GM23248 (cell line): Measurements from ENCODE around the gene ZFPM1. TPM values are rescaled to one million over a fixed set of nuclear protein-coding genes. Genes with fewer than 3 reads are reported as not detected.

ENCODE experiments used
- DNase-seq: peaks from one replicate; pipeline ENCODE4 v3.0.0-alpha.2; 2015
- H2AFZ ChIP-seq: fragments of 200-600 bp; sonication (generic); 2 replicates; pipeline ENCODE4 v1.6.1; 2016; ENCODE audit warnings: antibody characterized with exemption
- H3F3A ChIP-seq: fragments of 200-600 bp; sonication (generic); 2 replicates; pipeline ENCODE4 v1.6.1; 2016; ENCODE audit warnings: mild to moderate bottlenecking, antibody characterized with exemption, mixed run types; ENCODE audit not compliant: insufficient read depth
- H3K27ac ChIP-seq: fragments of 200-600 bp; sonication (generic); 2 replicates; pipeline ENCODE4 v1.5.1; 2016; ENCODE audit warnings: mild to moderate bottlenecking
- H3K27me3 ChIP-seq: fragments of 200-600 bp; sonication (generic); replicated peaks from 2 replicates; pipeline ENCODE4 v1.6.1; 2016; ENCODE audit warnings: mild to moderate bottlenecking; ENCODE audit not compliant: insufficient read depth
- H3K36me3 ChIP-seq: fragments of 200-600 bp; sonication (generic); 2 replicates; pipeline ENCODE4 v1.6.1; 2016; ENCODE audit warnings: low read depth, mild to moderate bottlenecking
- H3K4me1 ChIP-seq: fragments of 200-600 bp; sonication (generic); 2 replicates; pipeline ENCODE4 v1.6.1; 2016; ENCODE audit warnings: mild to moderate bottlenecking; ENCODE audit not compliant: insufficient read depth
- H3K4me2 ChIP-seq: fragments of 200-600 bp; sonication (generic); one replicate; pipeline ENCODE4 v1.6.1; 2016; ENCODE audit warnings: mild to moderate bottlenecking; ENCODE audit not compliant: unreplicated experiment
- H3K4me3 ChIP-seq: fragments of 200-600 bp; sonication (generic); 2 replicates; pipeline ENCODE4 v1.5.1; 2016; ENCODE audit warnings: mild to moderate bottlenecking
- H3K79me2 ChIP-seq: fragments of 200-600 bp; sonication (generic); 2 replicates; pipeline ENCODE4 v1.6.1; 2016; ENCODE audit warnings: mild to moderate bottlenecking; ENCODE audit not compliant: insufficient read depth
- H3K9ac ChIP-seq: fragments of 200-600 bp; sonication (generic); 2 replicates; pipeline ENCODE4 v1.6.1; 2016; ENCODE audit warnings: mild to moderate bottlenecking
- H3K9me2 ChIP-seq: fragments of 200-600 bp; sonication (generic); 2 replicates; pipeline ENCODE4 v1.6.1; 2016; ENCODE audit warnings: mixed run types, mild to moderate bottlenecking, moderate library complexity; ENCODE audit not compliant: insufficient read depth
- H3K9me3 ChIP-seq: fragments of 200-600 bp; sonication (generic); one replicate; pipeline ENCODE4 v1.6.1; 2017; ENCODE audit warnings: low read depth
- H4K20me1 ChIP-seq: fragments of 200-600 bp; sonication (generic); 2 replicates; pipeline ENCODE4 v1.6.0; 2016; ENCODE audit not compliant: insufficient read depth
- EZH2 ChIP-seq: fragments of 200-600 bp; sonication (generic); IDR thresholded peaks from 2 replicates; pipeline ENCODE4 v1.6.1; 2018; ENCODE audit warnings: antibody characterized with exemption, mild to moderate bottlenecking; ENCODE audit not compliant: insufficient read depth, poor library complexity, severe bottlenecking
- EZH2phosphoT487 ChIP-seq: fragments of 200-600 bp; sonication (generic); IDR thresholded peaks from 2 replicates; pipeline ENCODE4 v1.6.1; 2018; ENCODE audit warnings: antibody characterized with exemption, moderate library complexity, mild to moderate bottlenecking, low read depth; ENCODE audit not compliant: insufficient read depth
- WGBS, 2 experiments: methylation state at CpG; one replicate each; pipeline ENCODE4 v1.1.6; 2015 to 2017; ENCODE audit warnings: low lambda C conversion rate in 2 of 2, low coverage in 1 of 2; ENCODE audit errors: missing lambda C conversion rate in 2 of 2; 5-methylcytosine and 5-hydroxymethylcytosine counted together
- in situ Hi-C: fragments of 300-500 bp; cut with MboI; formaldehyde crosslinking; loops from 2 replicates; pipeline ENCODE4 v1.15.0; 2020
- polyA plus RNA-seq: library from polyadenylated mRNA; unstranded; fragments of >200 nt; fragmentation: Nextera tagmentation; extraction: Ambion mirVana; gene quantifications from 2 replicates; pipeline ENCODE4 v1.2.1, GENCODE V29; 2016
- total RNA-seq: library from RNA; depleted of rRNA; stranded (reverse); fragments of >200 nt; shearing (Covaris generic); gene quantifications from 2 replicates; pipeline ENCODE4 v1.2.3, GENCODE V29; 2014

ZFPM1 gene
- total and polyA plus RNA-seq, 2 experiments from 2014 or later, result 0.06 to 2.4 TPM

DNA sequence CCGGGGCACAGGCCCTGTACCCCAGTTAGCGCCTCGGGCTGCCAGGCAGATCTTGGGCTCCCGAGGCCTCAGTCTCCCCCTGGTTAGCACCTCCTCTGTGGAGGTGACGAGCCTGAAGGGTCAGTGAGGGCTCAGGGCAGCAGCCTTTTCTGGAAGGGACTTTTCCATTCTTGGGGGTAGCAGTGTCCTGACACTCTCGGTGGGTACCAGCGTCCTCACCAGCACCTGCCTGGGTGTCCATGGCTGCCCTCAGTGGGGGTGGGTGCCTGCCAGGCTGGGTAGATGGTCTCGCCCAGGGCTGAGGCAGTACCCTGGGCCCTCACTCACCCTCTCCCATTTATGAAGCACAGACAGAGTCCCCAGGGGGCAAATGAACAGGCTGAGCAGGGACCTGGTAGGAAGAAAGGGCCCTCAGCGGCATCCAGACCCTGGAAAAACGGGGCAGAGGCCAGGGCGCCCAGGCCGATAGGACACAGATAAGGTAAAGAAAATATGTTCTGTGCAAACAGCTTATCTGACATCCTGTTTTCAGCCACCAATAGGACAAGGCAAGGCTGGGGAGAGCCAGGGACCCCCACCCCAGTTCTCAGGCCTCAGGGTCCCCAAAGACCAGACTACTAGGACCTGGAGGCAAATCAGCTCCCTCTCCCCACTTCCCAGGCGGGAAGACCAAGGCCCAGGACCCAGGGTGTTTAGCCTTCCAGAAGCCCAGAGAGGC lies 50.9 kb downstream of the ZFPM1 start:
- Histone ChIP-seq H3K4me2 (no peak overlapping the region), H3K4me1 (no peaks in the 10 kb centered on the region), H3K27ac (no peak overlapping the region), H3K79me2 (no peaks in the 10 kb centered on the region), H2AFZ (no peak overlapping the region), H3F3A (no peaks in the 10 kb centered on the region), H3K9me2 (no peaks in the 10 kb centered on the region), H3K36me3 (no peaks in the 10 kb centered on the region), H3K9me3 (no peaks in the 10 kb centered on the region), H3K27me3 (no peaks in the 10 kb centered on the region), H3K9ac (no peak overlapping the region), H4K20me1 (no peaks in the 10 kb centered on the region), H3K4me3 (no peak overlapping the region)
- DNase-seq, result no peak
- WGBS, 2 experiments, result 96 to 97% methylated on average over 12 to 13 of the region's 13 CpGs
- TF ChIP-seq EZH2phosphoT487 (no peak), EZH2 (no peak)
- in situ Hi-C loops, result no loop called here

DNA sequence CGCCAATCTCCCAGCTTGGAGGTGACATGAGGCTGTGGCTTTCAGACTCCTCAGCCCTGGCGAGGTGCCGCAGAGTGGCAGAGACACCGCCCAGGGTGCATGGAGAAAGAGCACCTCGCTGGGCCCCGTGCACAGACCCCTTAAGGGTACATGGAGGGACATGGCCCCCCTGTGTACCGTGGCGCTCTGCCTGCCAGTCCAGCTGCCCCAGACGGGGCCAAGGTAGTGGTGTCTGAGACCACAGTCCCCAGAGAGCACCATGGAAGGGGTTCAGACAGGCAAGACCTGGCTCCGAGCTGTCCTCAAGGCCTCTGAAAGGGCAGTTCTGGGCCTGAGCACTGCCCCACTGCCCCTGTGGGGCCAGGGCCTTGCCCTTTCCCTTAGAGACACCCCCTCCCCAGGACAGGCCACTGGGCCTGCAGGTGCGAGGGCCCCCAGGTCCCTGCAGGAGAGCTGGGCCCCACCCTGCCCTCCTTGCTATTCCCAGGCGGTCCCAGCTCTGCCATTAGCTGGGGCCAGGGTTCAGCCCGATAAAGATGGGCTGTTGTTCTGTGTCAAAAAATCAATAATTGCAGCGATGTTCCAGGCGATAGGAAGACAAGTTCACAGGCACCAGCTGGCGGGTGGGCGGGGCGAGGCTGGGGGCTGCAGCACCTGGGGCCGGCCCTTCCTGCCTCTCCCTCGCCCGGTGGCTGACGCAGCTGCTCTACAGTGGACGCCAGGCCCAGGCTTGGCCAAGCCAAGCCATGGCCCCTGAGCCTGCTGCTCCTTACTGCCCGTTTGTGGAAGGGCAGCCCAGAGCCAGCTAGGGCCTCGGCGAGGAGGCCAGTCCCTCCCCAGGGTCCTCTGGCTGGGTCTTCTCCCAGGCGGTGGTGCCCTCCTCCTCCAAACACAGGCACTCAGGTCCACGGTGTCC lies 51.7 kb downstream of the ZFPM1 start:
- Histone ChIP-seq H3K4me1 (no peaks in the 10 kb centered on the region), H2AFZ (no peak overlapping the region), H3K9me2 (no peaks in the 10 kb centered on the region), H3K27me3 (no peaks in the 10 kb centered on the region), H3K4me3 (no peak overlapping the region), H3F3A (no peaks in the 10 kb centered on the region), H3K27ac (no peak overlapping the region), H3K9ac (no peak overlapping the region), H3K79me2 (no peaks in the 10 kb centered on the region), H3K4me2 (no peak overlapping the region), H3K9me3 (no peaks in the 10 kb centered on the region), H4K20me1 (no peaks in the 10 kb centered on the region), H3K36me3 (no peaks in the 10 kb centered on the region)
- 78 to 87% methylated on average over 23 to 25 of the region's 28 CpGs for WGBS, 2 experiments
- in situ Hi-C loops, result no loop called here
- TF ChIP-seq EZH2 (no peak), EZH2phosphoT487 (no peak)
- DNase-seq, result no peak

DNA sequence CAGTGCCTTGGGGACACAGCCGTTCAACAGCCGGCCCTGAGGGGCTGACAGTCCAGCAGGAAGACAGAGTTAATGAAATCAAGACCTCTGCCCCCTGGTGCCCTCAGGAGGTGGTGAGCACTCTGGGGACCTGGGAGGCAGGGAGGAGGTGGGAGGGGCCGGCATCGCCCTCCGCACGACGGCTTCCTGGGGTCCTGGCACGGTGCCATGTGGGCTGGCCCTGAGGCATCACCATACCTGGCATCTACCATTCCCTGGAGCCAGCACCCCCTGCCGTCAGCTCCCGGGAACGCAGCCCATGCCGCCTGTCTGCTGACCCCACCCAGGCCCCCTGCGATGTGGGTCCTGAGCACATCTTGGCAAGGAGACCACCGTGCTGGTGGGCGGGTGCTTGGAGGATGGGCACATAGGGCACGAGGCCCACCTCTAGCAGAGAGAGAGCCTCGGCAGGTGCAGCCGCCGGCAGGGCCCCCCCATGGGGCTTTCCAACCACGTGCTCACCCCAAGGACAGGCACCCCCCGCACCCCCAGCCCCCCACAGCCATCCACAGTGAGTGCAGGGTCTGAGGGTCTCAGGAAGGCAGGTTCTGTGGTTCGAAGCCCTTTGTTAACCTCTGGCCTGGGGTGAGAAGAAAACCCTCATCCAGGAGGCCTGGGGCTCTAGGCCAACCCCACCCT lies 52.5 kb downstream of the ZFPM1 start:
- no peaks in the 10 kb centered on the region for H3K27me3 ChIP-seq
- no peaks in the 10 kb centered on the region for H4K20me1 ChIP-seq
- H3K4me2 ChIP-seq, result no peak overlapping the region
- H3K79me2 ChIP-seq, result no peaks in the 10 kb centered on the region
- in situ Hi-C loops, result no loop called here
- H3K9me2 ChIP-seq, result no peaks in the 10 kb centered on the region
- TF ChIP-seq EZH2phosphoT487, result no peak
- TF ChIP-seq EZH2, result no peak
- H3K9me3 ChIP-seq, result no peaks in the 10 kb centered on the region
- no peak overlapping the region for H3K9ac ChIP-seq
- H3K4me1 ChIP-seq, result no peaks in the 10 kb centered on the region
- DNase-seq, result peak; percentile 47
- H3K27ac ChIP-seq, result no peak overlapping the region
- no peaks in the 10 kb centered on the region for H3K36me3 ChIP-seq
- H2AFZ ChIP-seq, result no peak overlapping the region
- H3K4me3 ChIP-seq, result no peak overlapping the region
- WGBS, 2 experiments, result 36 to 45% methylated on average over 18 to 20 of the region's 22 CpGs
- H3F3A ChIP-seq, result no peaks in the 10 kb centered on the region

DNA sequence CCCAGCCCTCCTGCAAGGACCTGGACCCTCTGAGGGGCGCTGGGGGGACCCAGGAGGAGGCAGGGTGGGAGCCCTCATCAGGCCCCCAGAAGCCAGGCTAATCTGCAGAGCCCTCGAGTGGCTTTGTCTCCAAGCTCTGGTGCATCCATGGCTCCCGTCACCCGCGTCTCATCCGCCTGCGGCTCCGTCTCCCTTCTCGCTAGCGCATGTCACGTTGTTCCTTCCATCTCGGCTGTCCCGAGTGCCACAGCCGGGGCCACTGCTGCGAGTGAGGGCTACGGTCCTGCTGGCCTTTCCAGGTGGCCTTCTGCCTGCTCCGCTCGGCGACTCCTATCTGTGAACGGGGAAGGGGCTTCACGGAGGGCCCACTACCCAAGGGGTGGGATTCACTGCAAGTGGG lies 53.6 kb downstream of the ZFPM1 start:
- no peaks in the 10 kb centered on the region for H3K36me3 ChIP-seq
- no peaks in the 10 kb centered on the region for H4K20me1 ChIP-seq
- H3K4me2 ChIP-seq, result no peak overlapping the region
- no peak overlapping the region for H2AFZ ChIP-seq
- no peaks in the 10 kb centered on the region for H3F3A ChIP-seq
- H3K9me3 ChIP-seq, result no peaks in the 10 kb centered on the region
- H3K79me2 ChIP-seq, result no peaks in the 10 kb centered on the region
- H3K4me1 ChIP-seq, result no peaks in the 10 kb centered on the region
- in situ Hi-C loops, result no loop called here
- no peak overlapping the region for H3K4me3 ChIP-seq
- DNase-seq, result no peak
- no peak overlapping the region for H3K9ac ChIP-seq
- TF ChIP-seq EZH2, result no peak
- WGBS, 2 experiments, result 94 to 96% methylated on average over 19 to 21 of the region's 21 CpGs
- H3K9me2 ChIP-seq, result no peaks in the 10 kb centered on the region
- H3K27me3 ChIP-seq, result no peaks in the 10 kb centered on the region
- no peak overlapping the region for H3K27ac ChIP-seq
